ENCODE results near the gene TTN.

TTN gene

DNA sequence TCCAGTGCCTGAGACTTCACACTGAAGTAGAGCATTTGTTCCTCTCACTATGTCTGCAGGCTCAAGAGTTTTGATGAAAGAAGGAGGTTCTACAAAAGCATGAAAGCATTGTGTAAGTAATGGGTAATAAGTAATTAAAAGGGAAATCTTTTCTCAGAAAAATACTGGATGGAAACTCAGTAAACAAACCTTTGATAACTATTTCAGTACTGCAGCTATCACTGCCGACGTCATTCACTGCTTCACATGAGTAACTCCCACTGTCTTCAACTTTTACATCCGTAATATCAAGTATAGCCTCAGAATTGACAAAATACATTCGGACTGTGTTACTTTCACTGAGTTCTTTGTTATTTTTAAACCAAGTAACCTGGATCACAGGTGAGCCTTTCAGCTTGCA lies 72.7 kb downstream of the TTN start:
- no peak for DNase-seq (ENCODE audit: low spot score)

DNA sequence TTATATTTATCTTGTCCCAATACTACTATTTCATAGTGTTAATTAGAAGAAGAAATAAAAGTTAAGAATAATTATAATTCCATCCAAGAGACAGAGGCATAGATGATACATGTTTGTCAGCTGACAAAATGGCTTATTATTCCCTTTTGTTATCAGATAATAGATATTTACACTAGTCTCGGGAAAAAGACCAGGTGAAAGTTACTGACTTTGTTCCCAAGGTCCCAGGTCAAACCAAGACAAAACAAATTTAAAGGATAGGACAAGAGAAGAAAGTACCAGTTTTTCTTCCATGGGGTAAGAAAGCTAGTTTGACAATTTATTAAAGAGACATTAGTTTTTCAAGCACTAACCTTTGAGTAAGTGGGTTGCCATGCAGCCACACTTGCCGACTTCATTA lies 73.2 kb downstream of the TTN start:
- DNase-seq (ENCODE audit: low spot score), result no peak

DNA sequence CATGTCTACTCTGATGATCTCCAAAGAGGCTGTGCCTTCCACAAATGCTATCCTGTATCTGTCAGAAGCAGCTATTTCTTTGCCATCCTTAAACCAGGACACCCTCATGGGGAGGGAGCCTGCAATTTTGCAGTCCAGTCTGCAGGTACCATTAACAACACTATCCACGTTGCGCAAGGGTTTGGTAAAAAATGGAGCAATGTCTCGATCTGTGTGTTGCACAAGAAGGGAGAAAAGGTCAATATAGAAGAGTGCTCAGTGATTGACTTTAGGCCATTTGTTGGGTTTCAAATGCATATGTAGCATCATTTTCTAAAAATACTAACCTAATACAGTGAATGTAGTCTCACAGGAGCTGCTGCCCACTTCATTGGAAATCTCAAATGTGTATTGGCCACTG lies 74.3 kb downstream of the TTN start:
- no peak for DNase-seq (ENCODE audit: low spot score)

DNA sequence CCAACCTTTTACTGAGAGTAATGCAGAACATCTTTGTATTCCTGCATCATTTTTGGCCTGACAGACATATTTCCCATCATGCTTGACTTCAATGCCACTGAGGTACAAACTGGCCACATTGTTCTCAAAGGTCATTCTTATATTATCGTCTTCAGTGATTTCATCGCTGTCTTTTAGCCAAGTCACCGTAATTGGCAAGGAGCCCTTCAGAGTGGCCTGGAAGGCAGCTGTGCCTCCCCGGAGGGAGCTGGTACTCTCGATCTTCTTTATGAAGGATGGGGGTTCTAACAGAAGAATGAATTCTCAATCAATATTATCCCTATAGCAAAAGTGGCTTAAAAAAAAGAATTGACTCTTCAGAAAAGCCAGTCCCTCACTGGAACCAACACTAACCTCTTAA lies 75.9 kb downstream of the TTN start:
- no peak for DNase-seq (ENCODE audit: low spot score)

DNA sequence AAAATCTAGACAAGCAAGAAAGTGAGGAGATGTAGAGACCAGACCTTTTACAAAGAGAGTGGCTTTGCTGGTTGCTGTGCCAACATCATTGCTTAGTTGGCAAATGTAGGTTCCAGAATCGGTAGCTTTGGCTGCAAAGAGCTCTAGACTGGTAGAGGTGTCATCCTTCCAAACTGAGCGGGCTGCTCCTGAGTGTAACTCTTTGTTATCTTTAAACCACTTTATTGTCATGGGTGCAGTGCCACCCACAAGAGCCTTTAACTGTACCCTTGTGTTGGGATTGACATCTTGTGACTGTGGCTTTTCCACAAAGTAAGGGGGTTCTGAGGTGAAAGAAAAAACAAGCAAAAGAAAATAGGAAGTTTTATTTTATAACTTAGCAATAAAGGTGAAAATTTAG lies 77.2 kb downstream of the TTN start:
- no peak for DNase-seq (ENCODE audit: low spot score)

DNA sequence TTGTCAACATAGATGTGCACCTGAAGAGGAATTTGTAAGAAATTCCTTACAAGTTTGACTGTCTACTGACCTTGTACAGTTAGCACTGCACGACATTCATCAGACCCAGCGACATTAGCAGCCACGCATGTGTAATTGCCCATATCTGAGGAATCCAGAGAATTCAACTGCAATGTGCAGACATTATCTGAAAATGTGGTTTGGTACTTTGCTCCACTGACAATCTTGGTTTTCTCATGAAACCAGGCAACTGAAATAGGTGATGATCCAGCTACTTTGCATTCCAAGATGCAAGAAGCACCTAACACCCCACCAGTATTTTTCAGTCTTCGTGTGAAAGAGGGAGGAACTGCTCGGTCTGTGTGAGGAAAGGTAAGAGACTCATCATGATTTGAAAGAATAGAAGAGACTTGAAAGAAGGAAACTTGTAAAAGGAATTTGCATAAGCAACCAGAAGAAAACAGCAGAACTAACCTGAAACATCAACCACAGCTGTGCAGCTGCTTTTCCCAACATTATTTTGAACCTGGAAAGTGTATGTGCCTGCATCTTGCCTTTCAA lies 83.4 kb downstream of the TTN start:
- DNase-seq (ENCODE audit: low spot score), result no peak

DNA sequence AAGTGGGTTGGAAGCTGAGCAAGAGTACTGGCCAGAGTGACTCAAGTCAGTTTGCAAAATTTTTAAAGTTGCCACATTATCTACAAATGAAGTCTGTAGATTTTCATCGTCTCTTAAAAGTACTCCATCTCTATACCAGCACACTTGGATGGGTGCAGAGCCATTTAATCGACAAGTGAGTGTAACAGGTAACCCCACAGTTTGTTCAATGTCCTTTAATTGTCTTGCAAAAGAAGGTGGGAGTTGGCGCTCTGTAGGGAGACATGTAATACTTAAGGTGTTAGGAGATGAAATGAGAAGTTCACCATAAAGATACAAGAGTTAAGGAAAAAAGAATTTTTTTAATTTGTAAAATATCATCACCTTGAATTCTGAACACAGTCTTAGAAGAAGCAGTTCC lies 84.9 kb downstream of the TTN start:
- no peak for DNase-seq (ENCODE audit: low spot score)

DNA sequence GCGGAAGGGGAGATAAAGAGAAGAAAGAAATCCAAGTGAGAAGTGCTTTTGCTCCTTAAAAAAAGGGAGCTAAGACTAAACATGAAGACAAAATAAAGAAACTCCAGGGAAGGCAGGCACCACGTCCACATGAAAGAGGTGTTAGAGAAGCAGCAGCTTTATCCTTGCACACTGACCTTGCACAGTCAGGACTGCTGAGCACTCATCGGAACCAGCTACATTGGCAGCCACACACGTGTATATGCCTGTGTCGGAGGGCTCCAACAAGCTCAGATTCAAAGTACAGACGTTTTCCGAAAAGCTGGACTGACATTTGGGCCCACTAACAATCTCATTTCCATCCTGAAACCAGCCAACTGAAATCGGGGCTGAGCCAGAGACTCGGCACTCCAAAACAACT lies 88.2 kb downstream of the TTN start:
- no peak for DNase-seq (ENCODE audit: low spot score)

DNA sequence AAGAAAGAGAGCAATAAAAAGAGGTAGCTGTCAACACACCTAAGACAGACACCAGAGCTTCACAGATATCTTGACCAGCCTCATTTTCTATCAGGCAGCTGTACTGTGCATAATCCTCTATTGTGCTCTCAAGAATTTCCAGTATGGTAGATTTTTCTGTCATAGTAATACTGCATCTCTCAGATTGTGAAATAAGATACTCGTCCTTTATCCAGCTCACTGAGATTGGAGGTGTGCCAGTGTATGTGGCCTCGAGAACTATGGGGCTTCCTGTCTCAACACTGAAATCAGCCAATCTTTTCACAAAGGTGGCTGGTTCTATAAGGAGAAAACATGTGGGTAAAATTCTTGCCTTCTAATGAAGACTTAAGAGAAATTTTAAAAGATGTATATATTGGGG lies 88.9 kb downstream of the TTN start:
- DNase-seq (ENCODE audit: low spot score), result no peak

DNA sequence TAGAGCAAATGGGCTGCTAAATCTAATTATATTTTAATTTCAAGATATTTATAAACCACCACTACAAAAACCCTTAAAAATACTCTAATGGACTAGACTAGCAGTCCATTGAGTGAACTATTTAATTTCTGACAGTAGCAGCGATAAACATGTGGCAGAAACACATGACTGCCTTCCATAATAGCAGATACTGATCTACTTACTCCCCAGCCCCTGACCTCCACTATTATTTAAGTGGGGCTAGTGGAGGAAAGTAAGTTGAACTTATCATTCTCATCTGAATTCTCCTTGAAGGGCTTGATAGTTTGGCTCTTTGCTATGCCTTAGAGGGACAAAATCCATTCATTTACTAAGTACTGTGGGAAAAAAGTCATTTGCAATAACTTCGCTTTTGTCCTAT lies 90.8 kb downstream of the TTN start:
- DNase-seq (ENCODE audit: low spot score), result no peak

DNA sequence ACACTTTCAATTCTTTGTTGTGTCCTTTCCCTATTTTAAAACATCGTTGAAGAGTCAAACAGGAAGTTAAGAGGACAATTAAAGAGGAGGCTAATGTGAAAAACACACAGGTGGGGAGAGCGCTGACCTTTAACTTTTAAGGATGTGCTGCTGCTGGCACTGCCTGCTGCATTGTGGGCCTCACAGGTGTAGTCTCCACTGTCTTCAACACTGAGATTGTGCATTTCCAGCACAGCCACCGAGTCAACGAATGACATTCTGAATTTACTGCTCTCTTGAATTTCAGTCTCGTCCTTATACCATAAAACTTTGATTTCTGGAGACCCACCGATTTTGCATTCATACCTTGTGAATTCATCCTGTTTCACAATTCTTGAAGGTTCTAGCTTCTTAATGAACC lies 91.9 kb downstream of the TTN start:
- no peak for DNase-seq (ENCODE audit: low spot score)

DNA sequence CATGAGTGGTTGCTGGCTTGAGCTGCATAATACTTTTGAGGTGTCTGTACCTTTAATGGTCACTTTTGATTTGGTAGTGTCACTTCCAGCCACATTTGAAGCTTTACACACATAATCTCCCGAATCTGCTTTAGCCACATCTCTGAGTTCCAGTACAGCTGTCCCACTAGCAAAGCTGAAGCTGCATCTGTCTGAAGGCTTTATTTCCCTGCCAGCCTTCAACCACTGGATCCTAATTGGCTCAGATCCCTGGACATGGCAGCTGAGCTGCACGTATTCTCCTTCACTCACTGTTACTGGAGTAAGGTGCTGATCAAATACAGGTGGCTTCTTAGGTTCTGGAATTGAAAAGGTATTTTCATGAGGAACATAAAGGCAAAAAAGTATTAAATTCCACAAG lies 99.7 kb downstream of the TTN start:
- DNase-seq (ENCODE audit: low spot score), result no peak

DNA sequence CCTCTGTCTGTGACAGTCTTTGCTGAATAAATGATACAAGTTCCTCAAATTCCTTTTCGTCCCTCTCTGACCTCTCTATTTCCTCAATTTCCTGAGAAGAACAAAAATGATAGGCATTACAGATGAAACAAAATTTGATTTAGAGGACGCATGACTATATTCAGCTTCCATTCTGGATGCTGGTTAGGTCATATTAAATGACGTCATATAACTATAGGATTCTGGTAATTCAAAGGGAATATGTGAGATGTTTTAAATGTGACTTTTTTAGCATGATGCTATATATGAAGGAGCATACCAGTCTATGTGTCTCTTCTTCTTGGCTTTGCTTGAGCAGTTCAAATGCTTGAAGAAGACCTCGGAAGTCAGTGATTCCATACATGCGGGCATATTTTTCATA lies 102.3 kb downstream of the TTN start:
- no peak for DNase-seq (ENCODE audit: low spot score)

DNA sequence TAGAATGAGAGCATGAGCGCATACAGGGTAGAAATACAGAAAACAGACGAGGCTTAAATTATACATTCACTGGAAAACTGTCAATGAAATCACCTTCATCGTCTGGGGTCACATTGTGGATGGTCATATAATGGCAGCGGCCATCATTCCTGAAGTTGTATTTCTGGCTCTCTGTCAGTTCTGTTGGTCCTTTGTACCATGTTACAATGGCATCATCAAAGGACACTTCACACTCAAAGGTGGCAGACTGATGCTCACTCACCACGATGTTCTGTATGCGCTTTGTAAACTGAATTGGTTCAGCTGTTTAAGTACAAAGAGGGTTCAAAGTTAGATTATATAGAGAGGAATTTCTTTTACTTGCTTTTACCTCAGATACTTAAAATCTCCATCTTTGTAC lies 104.9 kb downstream of the TTN start:
- no peak for DNase-seq (ENCODE audit: low spot score)

DNA sequence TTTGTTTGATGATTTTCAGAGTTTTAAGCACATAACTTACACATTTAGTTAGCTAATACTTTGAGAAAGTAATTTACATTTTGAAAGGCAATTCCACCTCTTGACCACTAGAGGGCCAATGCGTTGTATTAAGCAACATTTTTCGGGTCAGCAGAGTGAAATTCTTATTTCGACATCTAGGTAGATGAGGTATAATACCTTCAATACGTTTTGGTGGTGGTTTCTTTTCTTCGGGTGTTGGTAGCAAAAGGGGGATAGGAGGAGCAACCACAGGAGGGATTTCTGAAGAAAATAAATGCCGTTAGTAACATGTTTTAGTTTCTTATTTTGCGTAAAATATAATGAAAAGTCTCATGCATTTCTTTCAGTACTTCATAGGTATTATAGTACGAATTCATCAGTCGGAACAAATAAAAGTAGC lies 106.3 kb downstream of the TTN start:
- peak; percentile 48 for DNase-seq (ENCODE audit: low spot score)

DNA sequence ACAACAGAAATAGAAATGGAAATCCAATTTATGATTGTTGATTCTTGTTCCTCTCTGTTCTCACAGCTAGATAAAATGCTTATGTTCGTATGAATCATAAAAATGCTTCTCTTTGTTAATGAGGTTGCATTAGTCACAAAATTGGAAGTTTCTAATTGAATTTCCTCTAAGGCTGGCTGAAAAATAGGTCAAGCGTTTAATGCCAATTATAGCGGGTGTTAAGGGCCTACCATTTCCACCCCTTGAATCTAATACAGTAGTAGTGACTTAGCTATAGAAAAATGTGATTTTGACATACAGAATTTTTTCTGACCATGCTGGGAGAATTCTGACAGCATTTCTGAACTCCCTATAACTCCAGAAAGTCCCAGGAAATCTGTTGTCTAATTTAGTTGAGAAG lies 107.1 kb downstream of the TTN start:
- DNase-seq (ENCODE audit: low spot score), result no peak

DNA sequence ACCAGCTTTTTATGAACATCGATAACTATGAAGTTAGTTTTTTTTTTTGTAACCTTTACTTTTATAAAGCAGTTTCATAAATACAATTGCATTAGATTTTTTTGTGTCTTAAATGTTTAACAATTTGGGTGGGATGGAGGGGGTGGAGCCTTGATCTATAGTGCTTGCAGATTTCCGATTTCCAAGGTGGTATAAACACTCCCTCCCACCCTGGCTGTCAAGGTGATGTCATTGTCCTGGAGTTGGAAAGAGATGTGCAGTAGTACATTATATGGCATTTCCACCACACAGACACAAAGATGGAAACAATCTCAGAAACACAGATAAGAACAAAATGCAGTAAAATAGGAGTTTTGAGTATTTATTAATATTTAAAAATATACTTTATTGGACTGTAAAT lies 114.4 kb downstream of the TTN start:
- DNase-seq (ENCODE audit: low spot score), result no peak

DNA sequence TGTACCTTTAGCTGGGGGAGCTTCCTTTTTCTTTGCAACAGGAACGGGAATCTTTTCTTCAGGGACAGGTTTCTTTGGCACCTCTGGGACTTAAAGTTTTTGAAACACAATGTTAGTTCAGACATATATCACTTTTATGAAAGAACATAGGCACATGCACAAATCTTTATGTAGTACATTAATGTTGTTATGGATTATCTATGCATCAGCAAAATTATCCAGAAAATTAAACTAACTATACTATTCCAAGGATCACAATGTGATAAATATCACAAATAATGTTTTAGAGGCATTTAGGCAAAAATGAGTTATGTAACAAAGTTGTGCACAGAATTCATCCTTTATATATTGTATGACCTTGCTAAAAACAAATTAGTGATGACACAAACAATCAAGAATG lies 117.4 kb downstream of the TTN start:
- no peak for DNase-seq (ENCODE audit: low spot score)

DNA sequence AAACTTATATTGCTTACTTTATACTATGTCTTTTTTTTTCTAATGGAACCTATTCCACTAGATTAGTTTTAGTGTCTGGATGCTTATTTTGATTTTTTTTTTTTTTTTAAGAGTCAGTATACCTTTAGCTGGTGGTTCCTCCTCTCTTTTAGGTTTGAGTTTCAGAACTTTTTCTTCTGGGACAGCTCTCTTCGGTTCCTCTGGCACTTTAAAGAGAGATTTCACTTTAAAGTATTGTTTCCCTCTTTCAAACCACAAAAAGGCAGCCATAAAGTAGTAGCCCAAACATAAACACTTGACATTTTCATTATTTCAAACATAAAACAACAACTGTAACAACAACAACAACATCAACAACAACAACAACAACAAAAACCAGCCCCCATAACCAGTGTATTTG lies 123.3 kb downstream of the TTN start:
- no peak for DNase-seq (ENCODE audit: low spot score)

DNA sequence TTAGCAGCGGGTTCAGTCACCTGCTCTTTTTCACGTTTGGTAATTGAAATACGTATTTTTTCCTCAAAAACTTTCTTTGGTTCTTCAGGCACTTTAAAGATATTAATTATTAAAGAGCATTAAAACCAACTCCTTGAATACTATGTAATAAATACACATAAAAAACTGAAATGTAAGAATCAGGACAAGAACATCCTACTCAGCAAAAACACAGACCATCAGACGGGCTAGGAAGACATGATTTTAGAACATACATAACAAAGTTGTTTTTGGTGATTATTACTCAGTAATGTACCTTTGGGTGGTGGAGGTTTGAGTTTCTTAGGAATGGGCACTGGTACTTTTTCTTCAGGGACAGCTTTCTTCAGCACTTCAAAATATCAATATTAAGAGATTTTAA lies 126.1 kb downstream of the TTN start:
- no peak for DNase-seq (ENCODE audit: low spot score)

DNA sequence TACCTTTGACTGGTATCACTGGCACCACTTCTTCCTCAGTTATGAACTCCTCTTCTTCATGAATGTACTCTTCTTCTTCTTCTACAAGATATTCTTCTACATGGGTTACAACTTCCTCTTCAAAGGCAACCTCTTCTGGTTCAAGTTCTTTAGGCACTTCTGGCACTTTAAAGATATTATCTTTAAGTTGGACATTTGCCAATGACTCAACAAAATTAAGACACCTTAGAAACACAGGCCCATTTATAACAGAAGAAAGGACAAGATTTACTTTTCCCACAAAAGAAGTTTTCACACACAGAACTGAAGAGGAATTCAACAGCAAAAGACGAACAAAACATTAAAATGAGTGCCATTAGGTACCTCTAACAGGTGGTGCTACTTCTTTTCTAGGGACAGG lies 127.3 kb downstream of the TTN start:
- no peak for DNase-seq (ENCODE audit: low spot score)

DNA sequence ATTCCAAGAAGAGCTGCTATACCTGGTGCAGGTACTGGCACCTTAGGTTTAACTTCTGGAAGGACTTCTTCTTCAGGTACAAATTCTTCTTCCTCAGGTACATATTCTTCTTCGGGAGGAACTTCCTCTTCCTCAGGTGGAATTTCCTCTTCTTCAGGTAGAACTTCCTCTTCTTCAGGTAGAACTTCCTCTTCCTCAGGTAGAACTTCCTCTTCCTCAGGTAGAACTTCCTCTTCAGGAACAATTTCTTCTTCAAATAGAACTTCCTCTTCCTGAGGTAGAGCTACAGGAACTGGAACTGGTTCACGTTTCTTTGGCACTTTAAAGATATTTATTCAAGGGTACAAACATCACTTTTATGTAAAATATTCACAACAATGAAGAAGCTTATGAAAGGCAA lies 129.6 kb downstream of the TTN start:
- DNase-seq (ENCODE audit: low spot score), result no peak

DNA sequence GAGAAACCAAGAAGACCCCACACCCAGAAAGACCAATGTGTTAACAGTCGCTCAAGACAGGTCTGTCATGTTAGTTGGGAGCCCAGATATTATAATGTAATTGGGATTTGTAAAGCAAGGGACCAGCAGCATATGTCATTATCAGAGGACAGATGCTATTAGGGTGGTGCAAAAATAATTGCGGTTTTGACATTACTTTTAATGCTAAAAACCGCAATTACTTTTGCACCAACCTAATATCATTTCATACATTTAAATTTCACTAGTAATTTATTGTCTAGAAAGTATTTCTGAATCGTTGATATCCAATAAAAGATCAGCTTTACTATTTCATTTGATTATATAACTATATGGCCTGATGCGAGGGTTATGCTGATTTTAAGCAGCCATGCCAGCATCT lies 131.2 kb downstream of the TTN start:
- no peak for DNase-seq (ENCODE audit: low spot score)

DNA sequence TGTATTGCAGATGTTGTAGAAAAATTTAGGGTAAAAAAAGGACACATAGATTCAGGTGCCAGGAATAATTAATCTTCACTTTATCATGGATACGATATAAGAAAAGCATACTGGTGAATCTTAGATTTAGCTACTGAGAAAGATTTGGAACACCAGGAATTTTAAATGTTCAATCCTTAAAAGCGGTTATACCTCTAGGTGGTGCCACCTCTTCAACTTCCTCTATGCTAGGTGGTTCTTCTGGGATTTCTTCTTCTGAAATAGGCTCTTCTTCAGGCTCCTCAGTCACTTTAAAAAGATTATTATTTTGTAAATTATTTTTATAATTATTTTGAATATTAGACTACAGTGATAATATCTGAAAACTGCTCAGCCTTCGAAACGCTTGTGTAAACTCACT lies 133.1 kb downstream of the TTN start:
- DNase-seq (ENCODE audit: low spot score), result no peak

DNA sequence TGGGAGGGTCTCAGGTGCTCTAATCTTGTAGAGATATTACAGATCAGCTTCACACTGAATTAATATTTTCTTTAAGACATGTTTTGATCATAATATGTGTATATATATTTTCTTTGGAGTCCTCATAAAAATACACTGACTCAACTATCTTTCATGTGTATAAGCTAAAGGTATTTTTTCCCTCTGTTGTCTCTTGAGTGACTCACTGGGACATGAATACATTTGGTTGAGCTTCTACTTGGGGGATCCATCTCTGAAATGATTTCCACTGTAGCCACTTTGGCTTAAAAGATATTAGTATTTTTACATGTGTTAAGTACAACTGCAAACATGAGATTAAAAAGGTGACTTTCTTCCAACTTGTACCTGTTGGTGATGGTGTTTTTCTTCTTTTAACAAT lies 140.8 kb downstream of the TTN start:
- DNase-seq (ENCODE audit: low spot score), result no peak
